DMS153 treated with DMSO at 0.1 percent for 48 hours (cell line): ENCODE data around the gene DRGX.
A peak's percentile ranks its signal among the peaks of the same experiment; 100 is the strongest.

Source experiments
- DNase-seq: peaks from one replicate; lab custom pipeline; 2025; ENCODE audit not compliant: unreplicated experiment; lab: John Stamatoyannopoulos, UW

DRGX gene

GRCh38 chr10:49348593-49348992 lies 47.3 kb downstream of the DRGX start:
- DNase-seq = no peak

GRCh38 chr10:49347827-49348226 lies 48.1 kb downstream of the DRGX start:
- DNase-seq = no peak

- DNase-seq = no peak
Observed at GRCh38 chr10:49347342-49347741, 48.5 kb downstream of the DRGX start.

DNA sequence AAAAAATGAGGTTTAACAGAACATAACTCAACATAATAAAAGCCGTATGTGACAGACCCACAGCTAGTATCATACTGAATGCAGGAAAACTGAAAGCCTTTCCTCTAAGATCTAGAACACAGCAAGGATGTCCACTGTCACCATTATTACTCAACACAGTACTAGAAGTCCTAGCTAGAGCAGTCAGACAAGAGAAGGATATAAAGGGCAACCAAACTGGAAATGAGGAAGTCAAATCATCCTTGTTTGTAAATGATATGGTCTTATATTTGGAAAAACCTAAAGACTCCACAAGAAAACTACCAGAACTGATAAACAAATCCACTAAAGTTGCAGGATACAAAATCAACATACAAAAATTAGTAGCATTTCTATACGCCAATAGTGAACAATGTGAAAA lies 51.0 kb downstream of the DRGX start:
- DNase-seq = no peak

- DNase-seq = no peak
Observed at GRCh38 chr10:49338604-49339003, 57.3 kb downstream of the DRGX start.

DNA sequence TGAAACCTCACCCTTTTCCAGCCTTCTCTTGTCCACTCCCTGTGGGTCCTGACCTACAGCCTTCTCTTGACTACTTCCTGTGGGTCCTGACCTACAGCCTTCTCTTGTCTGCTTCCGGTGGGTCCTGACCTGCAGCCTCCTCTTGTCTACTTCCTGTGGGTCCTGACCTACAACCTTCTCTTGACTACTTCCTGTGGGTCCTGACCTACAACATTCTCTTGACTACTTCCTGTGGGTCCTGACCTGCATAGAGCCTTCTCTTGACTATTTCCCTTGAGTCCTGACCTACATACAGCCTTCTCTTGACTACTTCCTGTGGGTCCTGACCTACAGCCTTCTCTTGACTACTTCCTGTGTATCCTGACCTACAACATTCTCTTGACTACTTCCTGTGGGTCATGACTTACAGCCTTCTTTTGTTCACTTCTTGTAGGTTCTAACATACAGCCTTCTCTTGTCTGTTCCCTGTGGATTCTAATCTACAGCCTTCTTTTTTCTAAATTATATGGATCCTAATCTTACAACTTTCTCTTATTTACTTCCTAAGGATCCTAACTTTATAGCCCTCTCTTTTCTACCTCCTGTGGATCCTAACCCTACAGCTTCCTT lies 60.4 kb downstream of the DRGX start:
- DNase-seq = no peak

GRCh38 chr10:49334964-49335363 lies 60.9 kb downstream of the DRGX start:
- DNase-seq = no peak

- no peak for DNase-seq
Observed at GRCh38 chr10:49333192-49333591, 62.7 kb downstream of the DRGX start.

GRCh38 chr10:49332768-49333167 lies 63.1 kb downstream of the DRGX start:
- no peak for DNase-seq

DNA sequence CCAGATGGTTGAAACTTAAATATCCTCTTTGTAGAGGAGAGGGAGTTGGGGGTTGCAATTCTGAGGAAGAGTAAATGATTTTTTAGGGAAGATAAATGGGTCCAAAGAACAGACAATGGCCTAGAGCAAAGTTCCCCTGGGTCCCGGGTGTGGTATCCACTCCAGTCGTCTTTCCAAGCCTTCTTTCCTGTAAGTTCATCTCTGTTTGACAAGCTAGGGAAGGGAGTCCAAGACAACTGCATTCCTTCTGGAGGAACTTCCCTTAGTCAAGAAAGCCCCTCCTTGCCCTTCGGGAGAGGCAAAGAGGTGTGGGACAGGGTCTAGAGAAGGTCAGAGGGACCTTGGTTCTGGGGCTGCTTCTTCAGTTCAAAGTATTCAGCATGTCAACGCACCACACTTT lies 63.6 kb downstream of the DRGX start:
- no peak for DNase-seq

DNA sequence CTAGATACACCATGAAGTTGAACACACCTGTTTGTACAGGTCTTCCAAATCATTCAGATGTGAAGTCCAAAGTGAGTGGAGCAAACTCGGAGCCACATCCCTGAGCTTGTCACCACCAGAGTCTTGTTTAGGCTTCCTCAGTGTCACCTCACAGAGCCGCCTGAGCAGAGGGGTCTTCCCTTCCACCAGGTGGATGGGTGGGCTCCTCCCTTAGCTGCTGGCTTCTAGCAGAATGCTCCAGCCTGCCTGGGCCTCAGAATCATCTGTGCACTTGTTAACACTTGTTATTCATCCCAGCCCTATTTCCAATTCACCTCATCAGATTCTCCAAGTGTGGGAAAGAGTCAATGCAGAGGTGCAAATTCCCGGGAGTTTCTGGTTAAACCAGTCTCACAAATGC lies 64.5 kb downstream of the DRGX start:
- no peak for DNase-seq

GRCh38 chr10:49330127-49330665 lies 65.7 kb downstream of the DRGX start:
- no peak for DNase-seq

DNA sequence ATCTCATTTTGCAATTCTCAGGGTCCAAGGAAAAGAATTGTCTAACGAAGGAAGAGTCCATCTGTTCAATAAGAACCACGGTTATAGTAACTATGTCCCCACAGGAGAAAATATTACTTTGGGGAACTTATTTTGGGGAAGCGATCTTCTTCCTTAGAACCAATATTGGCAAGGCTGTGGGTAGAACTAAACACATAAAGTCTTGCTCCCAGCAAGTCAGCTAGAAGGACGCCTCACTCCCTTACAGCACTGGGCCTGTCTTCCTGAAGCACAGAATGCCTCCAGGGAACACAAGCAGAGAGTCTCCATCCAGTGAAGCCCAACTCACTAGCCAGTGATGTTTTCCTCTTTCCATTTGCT lies 66.8 kb downstream of the DRGX start:
- no peak for DNase-seq

- peak; percentile 9 for DNase-seq
Observed at GRCh38 chr10:49328401-49329145, 67.3 kb downstream of the DRGX start.

DNA sequence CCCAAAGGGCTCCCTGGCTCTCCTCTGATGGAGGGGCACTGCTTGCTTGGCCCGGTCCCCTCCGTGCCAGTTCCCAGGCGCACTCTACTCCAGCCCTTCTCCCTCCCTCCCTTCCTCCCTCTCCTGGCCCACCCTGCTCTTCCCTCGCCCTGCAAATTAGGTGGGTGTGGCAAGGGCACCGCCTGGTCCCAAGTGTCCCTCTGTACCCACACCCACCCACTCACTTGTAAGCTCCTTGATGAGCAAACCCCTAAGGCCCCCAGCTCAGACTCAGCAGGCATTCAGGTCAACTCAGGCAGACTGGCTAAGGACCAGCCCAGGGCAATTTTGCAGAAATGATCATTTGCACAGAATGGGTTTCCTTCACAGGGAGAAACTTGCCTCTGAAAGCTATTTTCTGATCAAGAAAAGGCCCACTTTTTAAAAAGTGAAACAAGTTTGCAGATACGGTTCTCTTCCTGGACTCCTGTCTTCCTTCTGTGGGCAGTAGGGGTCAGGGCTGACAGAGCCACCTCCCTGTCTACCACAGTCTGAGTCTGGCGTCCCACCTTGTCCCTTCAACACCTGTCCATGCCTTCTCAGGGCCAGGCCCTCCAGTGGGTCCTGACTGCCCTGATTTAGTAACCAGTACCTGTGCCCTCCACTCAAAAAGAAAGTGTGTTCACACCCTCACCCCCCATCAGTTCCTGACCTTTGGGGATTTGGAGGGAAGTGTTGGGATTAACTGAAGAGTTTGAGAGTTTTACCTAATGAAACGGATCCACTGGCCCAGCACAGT lies 68.7 kb downstream of the DRGX start:
- DNase-seq = no peak

DNA sequence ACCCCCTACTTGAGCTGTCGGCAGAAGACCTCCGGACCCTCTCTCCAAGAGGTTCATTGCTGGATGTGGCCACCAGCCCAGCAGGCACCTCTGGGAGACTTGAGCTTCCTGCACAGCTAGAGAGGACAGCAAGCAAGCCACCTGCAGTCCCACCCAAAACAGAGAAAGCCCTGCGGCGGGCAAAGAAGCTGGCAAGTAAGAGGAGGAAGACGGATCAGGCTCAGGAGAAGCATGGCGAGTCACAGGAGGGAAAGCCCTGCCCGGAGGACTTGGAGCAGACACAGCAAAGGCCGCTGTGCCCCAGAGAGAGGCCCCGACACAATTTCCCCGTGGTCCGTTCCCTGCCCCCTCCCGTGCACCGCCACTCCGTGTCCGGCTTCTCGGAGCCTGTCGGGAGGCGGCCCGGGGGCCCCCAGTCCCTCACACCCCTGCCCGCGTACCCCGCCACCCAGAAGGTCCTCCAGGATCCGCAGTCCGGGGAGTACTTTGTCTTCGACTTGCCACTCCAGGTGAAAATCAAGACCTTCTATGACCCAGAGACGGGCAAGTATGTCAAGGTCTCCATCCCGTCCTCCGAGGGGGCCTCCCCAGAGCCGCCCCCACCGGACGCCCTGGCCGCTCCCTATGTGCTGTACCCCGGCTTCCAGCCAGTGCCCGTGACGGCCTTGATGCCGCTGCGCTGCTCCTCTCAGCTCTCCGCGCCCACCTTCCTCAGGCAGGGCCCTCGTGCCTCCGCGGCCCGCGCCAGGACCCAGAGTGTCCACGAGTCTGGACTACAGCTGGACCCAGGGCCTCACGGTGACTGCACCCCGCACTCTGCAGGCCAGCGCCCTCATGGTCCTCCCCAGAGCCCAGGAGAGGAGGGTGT lies 69.7 kb downstream of the DRGX start:
- DNase-seq = no peak

DNA sequence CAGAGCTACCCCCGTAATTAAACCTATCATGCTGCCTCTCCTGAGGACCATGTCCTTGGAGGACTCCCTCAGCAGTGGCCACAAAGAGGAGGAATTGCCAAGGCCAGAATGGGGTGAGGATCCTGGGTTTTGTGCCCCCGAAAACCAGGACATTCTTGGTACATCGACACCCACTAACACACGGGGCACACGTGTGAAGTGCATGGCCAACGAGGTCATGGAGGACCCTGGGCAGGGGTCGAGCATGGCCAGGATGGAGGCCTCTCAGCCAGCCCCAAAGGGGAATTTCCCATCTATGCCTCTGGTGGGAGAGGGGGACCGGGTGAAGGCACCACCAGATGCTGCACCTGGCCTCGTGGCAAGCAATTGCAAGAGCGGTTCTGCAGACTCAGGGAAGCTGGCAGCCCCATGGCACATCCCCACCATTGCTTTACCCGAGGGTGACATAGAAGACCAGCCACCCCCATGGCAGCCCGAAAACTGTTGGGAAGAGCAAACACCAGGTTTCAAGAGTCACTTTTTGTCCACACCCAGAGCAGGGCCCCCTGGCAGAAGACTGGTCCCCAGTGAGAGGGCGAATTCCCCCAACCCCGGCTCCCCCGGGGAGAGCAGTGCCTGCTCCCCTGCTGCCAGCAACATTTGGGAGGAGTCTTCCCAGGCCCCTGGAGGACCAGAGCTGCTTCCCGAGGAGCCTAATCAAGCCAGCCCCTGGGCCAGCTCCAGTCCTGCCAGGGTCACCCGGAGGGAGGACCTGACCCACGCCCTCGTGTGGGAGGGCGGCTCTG lies 70.6 kb downstream of the DRGX start:
- no peak for DNase-seq

DNA sequence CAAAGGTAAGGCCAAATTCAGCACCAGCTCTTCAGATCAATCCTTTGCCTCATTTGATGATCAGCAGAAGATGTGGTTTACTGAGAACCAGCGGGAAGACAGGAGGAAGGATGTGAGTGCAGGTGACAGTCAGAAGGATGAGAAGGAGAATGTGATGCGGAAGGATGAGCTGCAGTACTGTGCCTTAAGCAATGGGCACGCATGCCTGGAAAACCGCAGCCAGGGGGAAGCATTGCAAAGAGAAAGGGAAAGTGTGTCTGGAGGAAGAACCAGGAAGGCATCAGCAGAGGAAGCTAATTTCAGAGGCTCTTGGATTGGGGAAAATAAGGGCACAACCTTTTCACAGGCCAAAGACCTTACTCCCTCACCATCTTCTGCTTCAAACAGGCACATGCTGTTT lies 71.2 kb downstream of the DRGX start:
- no peak for DNase-seq

DNA sequence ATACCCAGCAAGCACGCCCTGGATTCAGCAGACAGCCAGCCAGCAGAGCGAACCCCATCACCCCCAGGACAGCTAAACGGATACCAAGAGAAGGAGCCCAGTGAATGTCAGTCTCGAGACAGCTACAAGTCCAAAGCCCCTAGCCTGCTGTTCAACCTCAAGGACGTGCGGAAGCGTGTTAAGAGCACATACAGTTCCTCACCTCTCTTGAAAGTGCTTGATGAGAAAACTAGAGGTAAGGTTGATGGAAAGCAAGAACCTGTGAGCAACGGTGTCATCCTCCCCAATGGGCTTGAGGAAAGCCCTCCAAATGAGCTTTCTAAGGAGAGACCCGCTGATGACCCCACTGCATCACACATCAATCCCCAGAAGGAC lies 72.0 kb downstream of the DRGX start:
- no peak for DNase-seq

- no peak for DNase-seq
Observed at GRCh38 chr10:49323171-49323895, 72.6 kb downstream of the DRGX start.
